Measurements from ENCODE around the gene ESPN.

Gene ESPN

DNA sequence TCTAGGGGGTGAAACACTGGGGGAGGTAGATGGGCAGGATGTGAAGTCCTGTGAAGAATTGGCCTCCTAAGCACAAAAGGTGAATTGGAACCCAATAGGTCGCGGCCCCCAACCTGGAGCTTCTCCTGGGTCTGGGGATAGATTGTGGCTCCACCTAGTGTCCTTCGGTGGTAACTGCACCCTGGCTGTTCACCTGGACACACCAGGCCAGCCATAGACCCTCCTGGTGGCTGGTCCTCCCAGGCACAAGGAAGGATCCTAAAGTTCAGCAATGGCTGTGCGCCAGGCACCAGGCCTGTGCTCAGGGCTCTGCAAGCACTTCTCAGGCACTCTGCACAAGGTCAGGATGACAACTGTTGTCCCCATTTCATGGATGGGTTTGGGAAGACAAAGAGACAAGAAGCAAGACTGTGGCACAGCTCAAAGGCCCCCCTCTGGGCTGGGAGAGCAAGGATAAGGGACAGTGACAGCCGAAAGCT, 13.5 kb downstream of the ESPN start:
- Histone ChIP-seq H3K9ac (no peak overlapping the region), H2AFZ (no peak overlapping the region), H3K9me3 (ENCODE audit: control insufficient read depth, low read length) (no peaks in the 10 kb centered on the region), H3K27me3 (ENCODE audit: control insufficient read depth, insufficient read depth, low read length) (no peaks in the 10 kb centered on the region), H3K79me2 (no peaks in the 10 kb centered on the region), H3K4me3 (ENCODE audit: low read depth, low read length) (no peak overlapping the region), H3K36me3 (ENCODE audit: control insufficient read depth, insufficient read depth, low read length) (no peaks in the 10 kb centered on the region), H3K27ac (peak overlapping the region; percentile 90), H3K4me2 (ENCODE audit: low read length) (peak overlapping the region; percentile 31), H3K4me1 (peaks cover 13% of the 10 kb centered on the region)
- peak; percentile 87 for TF ChIP-seq CTCF (IDR thresholded peaks at IDR 0.05)

DNA sequence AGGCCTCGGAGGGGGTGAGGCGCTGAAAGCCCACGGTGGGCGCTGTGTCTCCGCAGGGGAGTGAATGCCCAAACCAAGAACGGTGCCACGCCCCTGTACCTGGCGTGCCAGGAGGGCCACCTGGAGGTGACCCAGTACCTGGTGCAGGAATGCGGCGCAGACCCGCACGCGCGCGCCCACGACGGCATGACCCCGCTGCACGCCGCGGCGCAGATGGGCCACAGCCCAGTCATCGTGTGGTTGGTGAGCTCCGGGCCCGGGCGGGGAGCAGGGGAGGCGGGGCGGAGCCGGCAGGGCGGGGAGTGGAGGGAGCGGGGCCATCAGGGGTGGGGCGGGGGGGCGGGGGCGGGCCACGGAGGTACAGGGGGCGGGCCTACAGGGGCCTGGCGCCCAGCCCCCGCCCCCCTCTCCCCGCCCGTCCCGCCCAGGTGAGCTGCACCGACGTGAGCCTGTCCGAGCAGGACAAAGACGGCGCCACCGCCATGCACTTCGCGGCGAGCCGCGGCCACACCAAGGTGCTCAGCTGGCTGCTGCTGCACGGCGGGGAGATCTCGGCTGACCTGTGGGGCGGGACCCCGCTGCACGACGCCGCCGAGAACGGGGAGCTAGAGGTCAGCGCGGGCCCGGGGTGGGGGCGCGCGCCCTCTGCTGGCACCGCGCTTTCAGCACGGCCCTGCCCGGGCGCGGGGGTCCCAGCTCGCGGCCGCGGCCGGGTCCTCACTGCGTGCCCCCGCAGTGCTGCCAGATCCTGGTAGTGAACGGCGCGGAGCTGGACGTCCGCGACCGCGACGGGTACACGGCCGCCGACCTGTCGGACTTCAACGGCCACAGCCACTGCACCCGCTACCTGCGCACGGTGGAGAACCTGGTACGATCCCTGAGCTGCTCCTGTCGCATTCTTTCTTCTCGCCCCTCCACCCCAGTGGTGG, 15.9 kb downstream of the ESPN start:
- Histone ChIP-seq H3K27ac (peak overlapping the region; percentile 90), H3K27me3 (ENCODE audit: control insufficient read depth, insufficient read depth, low read length) (no peaks in the 10 kb centered on the region)

DNA sequence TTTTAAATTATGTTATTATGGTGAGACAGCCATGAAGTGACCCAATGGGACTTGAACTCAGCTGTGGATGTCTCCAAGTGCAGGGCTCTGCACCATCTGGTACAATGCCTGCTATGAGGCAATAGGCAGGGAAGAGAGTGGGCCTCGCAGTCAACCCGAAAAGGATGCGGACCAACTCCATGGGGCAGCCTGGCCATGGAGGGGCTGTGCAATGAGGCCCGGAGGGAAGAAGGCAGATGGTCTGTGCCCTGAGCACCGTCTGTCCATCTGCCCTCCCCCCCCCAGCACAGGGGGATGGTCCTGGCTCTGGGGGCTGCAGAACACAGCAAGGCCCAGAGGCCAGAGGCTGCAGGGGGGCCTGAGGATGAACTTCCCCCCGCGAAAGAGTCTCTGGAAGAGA, 17.0 kb downstream of the ESPN start:
- no peaks in the 10 kb centered on the region for H3K36me3 ChIP-seq (ENCODE audit: control insufficient read depth, insufficient read depth, low read length)
- no peak overlapping the region for H3K4me2 ChIP-seq (ENCODE audit: low read length)
- H3K4me1 ChIP-seq: peaks cover 13% of the 10 kb centered on the region
- no peak overlapping the region for H3K4me3 ChIP-seq (ENCODE audit: low read depth, low read length)
- H3K27ac ChIP-seq: no peak overlapping the region
- no peak overlapping the region for H2AFZ ChIP-seq
- no peaks in the 10 kb centered on the region for H3K9me3 ChIP-seq (ENCODE audit: control insufficient read depth, low read length)
- no peak overlapping the region for H3K9ac ChIP-seq
- TF ChIP-seq CTCF (IDR thresholded peaks at IDR 0.05): no peak
- H3K27me3 ChIP-seq (ENCODE audit: control insufficient read depth, insufficient read depth, low read length): no peaks in the 10 kb centered on the region
- no peaks in the 10 kb centered on the region for H3K79me2 ChIP-seq

More for the DNA sequence above, 15.9 kb downstream of the ESPN start:
- TF ChIP-seq CTCF (IDR thresholded peaks at IDR 0.05): peak; percentile 12
- no peak overlapping the region for H2AFZ ChIP-seq
- H3K4me3 ChIP-seq (ENCODE audit: low read depth, low read length): no peak overlapping the region
- no peak overlapping the region for H3K9ac ChIP-seq
- H3K9me3 ChIP-seq (ENCODE audit: control insufficient read depth, low read length): no peaks in the 10 kb centered on the region
- H3K4me2 ChIP-seq (ENCODE audit: low read length): peak overlapping the region; percentile 4
- peaks cover 13% of the 10 kb centered on the region for H3K4me1 ChIP-seq
- H3K79me2 ChIP-seq: no peaks in the 10 kb centered on the region
- H3K36me3 ChIP-seq (ENCODE audit: control insufficient read depth, insufficient read depth, low read length): no peaks in the 10 kb centered on the region

DNA sequence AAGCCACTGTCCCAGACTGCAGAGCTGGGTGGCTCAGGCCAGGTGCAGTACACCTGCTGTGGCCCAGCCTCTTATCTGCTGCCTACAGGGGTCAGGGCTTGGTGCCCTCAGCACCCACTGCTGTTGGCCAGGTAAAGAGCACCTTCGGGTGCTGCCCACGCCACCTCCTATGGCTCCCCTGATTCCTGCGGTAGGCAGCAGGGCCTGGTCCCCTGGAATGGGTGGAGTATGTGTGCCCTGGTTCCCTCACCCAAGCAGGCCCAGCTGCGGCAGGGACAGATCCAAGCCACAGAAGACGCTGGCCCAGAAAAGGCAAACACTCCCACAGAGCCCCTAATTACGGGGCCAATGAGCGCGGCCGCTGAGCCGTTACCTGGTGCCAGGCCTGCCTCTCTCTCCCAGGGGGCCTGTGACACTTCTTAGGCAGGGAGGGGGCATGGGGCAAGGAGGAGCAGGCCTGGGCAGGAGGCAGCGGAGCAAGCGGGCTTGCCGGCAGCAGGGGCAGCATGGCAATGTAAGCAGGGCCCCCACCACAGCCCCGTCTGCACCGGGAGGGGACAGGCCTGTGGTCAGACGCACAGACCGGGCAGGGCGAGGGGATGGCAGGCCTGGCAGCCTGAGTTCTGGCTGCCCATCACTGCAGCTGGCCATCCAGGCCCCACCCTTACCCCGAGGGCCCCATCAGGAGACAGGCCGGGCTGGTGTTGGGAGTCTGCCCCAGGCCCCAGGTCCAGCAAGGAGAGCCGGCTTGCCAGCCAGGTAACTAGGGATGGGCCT, 19.0 kb downstream of the ESPN start:
- Histone ChIP-seq H3K27ac (no peak overlapping the region), H3K4me1 (peaks cover 3% of the 10 kb centered on the region), H3K27me3 (ENCODE audit: control insufficient read depth, insufficient read depth, low read length) (no peaks in the 10 kb centered on the region), H3K9me3 (ENCODE audit: control insufficient read depth, low read length) (no peaks in the 10 kb centered on the region), H3K79me2 (no peaks in the 10 kb centered on the region), H3K36me3 (ENCODE audit: control insufficient read depth, insufficient read depth, low read length) (no peaks in the 10 kb centered on the region), H3K4me2 (ENCODE audit: low read length) (no peak overlapping the region), H3K4me3 (ENCODE audit: low read depth, low read length) (no peak overlapping the region), H3K9ac (no peak overlapping the region), H2AFZ (no peak overlapping the region)
- no peak for TF ChIP-seq CTCF (IDR thresholded peaks at IDR 0.05)

All from parathyroid adenoma (tissue), 2 donors.